HepG2 (cell line): ENCODE results near the gene ST6GALNAC2. TPM values are rescaled to one million over a fixed set of nuclear protein-coding genes. Genes with fewer than 3 reads are reported as not detected.

ENCODE experiments used
- ATAC-seq: fragments of 200-7000 bp; cut with Tn5 transposase; 3 replicates; pipeline ENCODE4 v1.9.1; 2020; ENCODE audit warnings: mild to moderate bottlenecking, moderate library complexity
- BruUV-seq: library from RNA; stranded (reverse); fragments of 400-500 nt; replicated peaks from 2 replicates; lab custom pipeline; 2021; lab: Mats Ljungman, UMichigan
- CTCF ChIA-PET: fragments of 300-600 bp; formaldehyde crosslinking; extraction: SDS; loops from one replicate; lab custom pipeline; 2021; ENCODE audit warnings: low total read pairs, inconsistent platforms, low intra/inter-chr PET ratio; lab: Yijun Ruan, JAX
- POLR2A ChIA-PET: fragments of 350-600 bp; sonication (Branson Sonifier 250); formaldehyde crosslinking; loops from one replicate; lab custom pipeline; 2020; ENCODE audit warnings: antibody characterized with exemption, inconsistent platforms; lab: Yijun Ruan, JAX
- DNase-seq: peaks from one replicate; pipeline ENCODE4 v3.0.0-alpha.2; 2015; ENCODE audit warnings: low spot score
- FAIRE-seq: peaks from 3 replicates; lab custom pipeline; 2011; peaks lifted over from hg19 to GRCh38; lab: Jason Lieb, UNC
- H2AFZ ChIP-seq: one replicate; pipeline ENCODE4 v1.6.1; 2011; ENCODE audit warnings: low read length, inconsistent platforms
- H3K27ac ChIP-seq: fragments of 300-600 bp; 3 replicates; pipeline ENCODE4 v1.8.0; 2011; ENCODE audit warnings: mixed run types, mild to moderate bottlenecking, mixed read lengths, low read length, inconsistent platforms; ENCODE audit not compliant: insufficient read depth; ENCODE audit errors: extremely low read length
- H3K27me3 ChIP-seq, 2 experiments: fragments of 200-600 bp in 1 of 2; 2 replicates in 1 of 2; 3 replicates in 1 of 2; pipeline versions ENCODE4 v1.6.0 to v1.8.0; 2011; ENCODE audit warnings: low read length in 2 of 2, mild to moderate bottlenecking in 2 of 2, moderate library complexity in 2 of 2, inconsistent platforms in 1 of 2; ENCODE audit not compliant: insufficient read depth in 2 of 2, control insufficient read depth in 1 of 2
- H3K36me3 ChIP-seq, 2 experiments: fragments of 200-600 bp in 1 of 2; replicated peaks in 1 of 2; 2 replicates in 1 of 2; 3 replicates in 1 of 2; pipeline versions ENCODE4 v1.5.1 to v1.8.0; 2011; ENCODE audit warnings: low read length in 2 of 2, inconsistent platforms in 1 of 2; ENCODE audit not compliant: insufficient read depth in 2 of 2, control insufficient read depth in 1 of 2
- H3K4me1 ChIP-seq: 2 replicates; pipeline ENCODE4 v1.5.1; 2012; ENCODE audit warnings: low read length, inconsistent platforms; ENCODE audit not compliant: insufficient read depth
- H3K4me2 ChIP-seq: 2 replicates; pipeline ENCODE4 v1.6.0; 2011; ENCODE audit warnings: low read depth, low read length, inconsistent platforms
- H3K4me3 ChIP-seq, 3 experiments: fragments of 200-600 bp in 1 of 3; sonication (generic), shearing (Covaris generic) in 1 of 3; replicated peaks in 1 of 3; 2 replicates each; pipeline ENCODE4 v1.5.1; 2011 to 2016; ENCODE audit warnings: low read length in 3 of 3, inconsistent platforms in 2 of 3, low read depth in 2 of 3, mild to moderate bottlenecking in 2 of 3, control low read depth in 1 of 3, mixed read lengths in 1 of 3; ENCODE audit not compliant: insufficient read depth in 1 of 3
- H3K79me2 ChIP-seq: one replicate; pipeline ENCODE4 v1.6.1; 2011; ENCODE audit warnings: low read length, inconsistent platforms; ENCODE audit not compliant: insufficient read depth
- H3K9ac ChIP-seq: 2 replicates; pipeline ENCODE4 v1.6.0; 2011; ENCODE audit warnings: mild to moderate bottlenecking, low read depth, low read length, inconsistent platforms; ENCODE audit not compliant: insufficient read depth
- H3K9me3 ChIP-seq: 2 replicates; pipeline ENCODE4 v1.5.1; 2012; ENCODE audit warnings: mild to moderate bottlenecking, low read length
- H4K20me1 ChIP-seq: 2 replicates; pipeline ENCODE4 v1.6.0; 2011; ENCODE audit warnings: inconsistent platforms, mild to moderate bottlenecking, low read length, moderate library complexity; ENCODE audit not compliant: insufficient read depth
- ELF4 ChIP-seq: sonication (generic); formaldehyde crosslinking; IDR thresholded peaks from 2 replicates; pipeline ENCODE4 v1.5.0; 2020; ENCODE audit warnings: missing genetic modification reagents, mild to moderate bottlenecking, moderate library complexity, borderline replicate concordance
- HMG20A ChIP-seq: IDR thresholded peaks from 2 replicates; pipeline ENCODE4 v1.6.1; 2016; ENCODE audit warnings: borderline replicate concordance
- IRX3 ChIP-seq: sonication (generic); formaldehyde crosslinking; IDR thresholded peaks from 2 replicates; pipeline ENCODE4 v1.8.1; 2023; ENCODE audit warnings: mild to moderate bottlenecking, low read depth, missing genetic modification reagents, borderline replicate concordance
- MAFK ChIP-seq, 2 experiments: IDR thresholded peaks in 1 of 2; conservative IDR thresholded peaks in 1 of 2; 2 replicates each; pipeline ENCODE4 v1.6.1; 2011; ENCODE audit warnings: improper control_type of control experiment in 2 of 2, low read length in 2 of 2
- MEIS2 ChIP-seq: sonication (generic); formaldehyde crosslinking; IDR thresholded peaks from 2 replicates; pipeline ENCODE4 v1.9.0; 2021; ENCODE audit warnings: mild to moderate bottlenecking, missing genetic modification reagents
- MLXIP ChIP-seq: sonication (generic); formaldehyde crosslinking; IDR thresholded peaks from 2 replicates; pipeline ENCODE4 v1.9.0; 2021; ENCODE audit warnings: missing genetic modification reagents, borderline replicate concordance
- ZNF331 ChIP-seq: sonication (generic); formaldehyde crosslinking; IDR thresholded peaks from 2 replicates; pipeline ENCODE4 v1.4.0; 2020; ENCODE audit warnings: missing genetic modification reagents
- ZNF543 ChIP-seq: sonication (generic); formaldehyde crosslinking; IDR thresholded peaks from 2 replicates; pipeline ENCODE4 v1.4.0; 2020; ENCODE audit warnings: mild to moderate bottlenecking, missing genetic modification reagents
- ZNF558 ChIP-seq: sonication (generic); formaldehyde crosslinking; IDR thresholded peaks from 2 replicates; pipeline ENCODE4 v1.9.0; 2022; ENCODE audit warnings: mild to moderate bottlenecking, missing genetic modification reagents, borderline replicate concordance
- ZNF800 ChIP-seq: sonication (generic); formaldehyde crosslinking; IDR thresholded peaks from 2 replicates; pipeline ENCODE4 v1.4.0; 2020; ENCODE audit warnings: missing genetic modification reagents
- ZSCAN29 ChIP-seq: sonication (generic); formaldehyde crosslinking; conservative IDR thresholded peaks from 2 replicates; pipeline ENCODE4 v1.4.0; 2020; ENCODE audit warnings: mild to moderate bottlenecking, missing genetic modification reagents
- WGBS: methylation state at CpG from one replicate; pipeline ENCODE4 v1.1.6; 2017; ENCODE audit warnings: low lambda C conversion rate; 5-methylcytosine and 5-hydroxymethylcytosine counted together
- in situ Hi-C: cut with HindIII; loops from 2 replicates; pipeline ENCODE4 v1.10.0; 2017; ENCODE audit warnings: low pct_unique_long_range_greater_than_20kb; ENCODE audit not compliant: extremely low pct_ligation_motif_present
- intact Hi-C: fragments of 100-400 bp; cut with micrococcal nuclease; formaldehyde crosslinking; loops from one replicate; pipeline ENCODE4 v1.10.0; 2022; ENCODE audit not compliant: unreplicated experiment
- polyA plus RNA-seq, 8 experiments: library from polyadenylated mRNA; depleted of rRNA in 3 of 8; stranded (reverse) in 7 of 8; unstranded in 1 of 8; fragments of >200 nt; fragmentation: Illumina TruSeq in 4 of 8; extraction: Trizol in 4 of 8; gene quantifications; 2 replicates each; pipeline versions ENCODE4 v1.2.1 to v1.2.3, GENCODE V29; 2011 to 2016; ENCODE audit warnings: low read depth in 4 of 8, missing spikeins in 1 of 8, mixed read lengths in 1 of 8; ENCODE audit not compliant: insufficient read depth in 1 of 8
- total RNA-seq, 5 experiments: library from RNA; depleted of rRNA; stranded (reverse); fragments of >200 nt; fragmentation: Illumina TruSeq; extraction: Trizol; gene quantifications; 2 replicates each; pipeline ENCODE4 v1.2.3, GENCODE V29; 2016; ENCODE audit warnings: low read depth in 1 of 5
- TF ChIP-seq, protein P1 (sequence below): sonication (generic); formaldehyde crosslinking; IDR thresholded peaks from 2 replicates; pipeline ENCODE4 v1.4.0; 2020; ENCODE audit warnings: missing genetic modification reagents
- TF ChIP-seq, protein P2 (sequence below): sonication (generic); formaldehyde crosslinking; IDR thresholded peaks from 2 replicates; pipeline ENCODE4 v1.8.1; 2023; ENCODE audit warnings: missing genetic modification reagents, inconsistent platforms, borderline replicate concordance
- TF ChIP-seq, protein P3 (sequence below): sonication (generic); formaldehyde crosslinking; IDR thresholded peaks from 2 replicates; pipeline ENCODE4 v1.8.1; 2023; ENCODE audit warnings: mild to moderate bottlenecking, missing genetic modification reagents, borderline replicate concordance

The ST6GALNAC2 gene
- total and polyA plus RNA-seq, 2 of the 13 experiments (the other 11 are each of a cell fraction or from before 2014, with no cell fraction given) = 0.12 to 0.49 TPM

DNA sequence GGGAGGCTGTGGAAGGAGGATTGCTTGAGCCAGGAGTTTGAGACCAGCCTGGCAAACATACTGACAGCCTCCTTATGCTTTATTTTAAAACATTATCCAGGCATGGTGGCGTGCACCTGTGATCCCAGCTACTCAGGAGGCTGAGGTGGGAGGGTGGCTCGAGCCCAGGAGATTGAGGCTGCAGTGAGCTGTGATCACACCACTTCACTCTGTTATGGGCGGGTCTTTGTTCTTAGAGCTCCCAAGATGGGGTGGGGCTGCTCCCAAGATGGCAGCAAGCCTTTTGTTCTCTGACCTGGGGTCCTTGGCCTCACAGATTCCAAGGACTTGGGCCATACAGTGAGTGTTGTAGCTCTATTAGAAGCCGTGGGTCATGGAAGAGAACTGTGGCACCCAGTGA, 26.1 kb upstream of the ST6GALNAC2 start:
- Histone ChIP-seq H3K9ac (no peak overlapping the region), H2AFZ (no peak overlapping the region), H3K4me2 (no peak overlapping the region), H3K27ac (no peak overlapping the region), H3K4me3 (no peak overlapping the region), H3K27me3 (peaks cover 0 to 6% of the 10 kb centered on the region in 2 experiments; a peak in 1 of 5 replicates), H3K4me1 (peaks cover 34% of the 10 kb centered on the region), H3K36me3 (no peaks in the 10 kb centered on the region), H3K9me3 (no peaks in the 10 kb centered on the region), H4K20me1 (no peaks in the 10 kb centered on the region), H3K79me2 (no peaks in the 10 kb centered on the region)
- no TSS peak for BruUV-seq
- DNase-seq = no peak
- 85% methylated on average over 4 of the region's 4 CpGs for WGBS
- FAIRE-seq = no peak
- ChIA-PET CTCF (no interaction called here), POLR2A (interaction anchor here (3.2 to 4.2 kb wide), 3 partner anchors 13 to 60 kb away, joined by 22 to 39 read pairs (median 32); no protein-coding TSS in a partner anchor)
- no peak for ATAC-seq
- intact Hi-C loops (loop anchor here (5.0 kb wide), 1 partner anchor 54 kb away; no protein-coding TSS in a partner anchor), in situ Hi-C loops (no loop called here)
- no peak for TF ChIP-seq ELF4 (CRISPR knock-in tag)
- TF ChIP-seq, protein P1, sequence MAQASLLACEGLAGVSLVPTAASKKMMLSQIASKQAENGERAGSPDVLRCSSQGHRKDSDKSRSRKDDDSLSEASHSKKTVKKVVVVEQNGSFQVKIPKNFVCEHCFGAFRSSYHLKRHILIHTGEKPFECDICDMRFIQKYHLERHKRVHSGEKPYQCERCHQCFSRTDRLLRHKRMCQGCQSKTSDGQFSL (CRISPR knock-in tag) = no peak
- TF ChIP-seq MAFK (conservative IDR thresholded peaks at IDR 0.05 in 1 of 2, IDR thresholded peaks at IDR 0.05 in 1 of 2; ENCODE audit: low read length in 2 of 2) = no peak
- TF ChIP-seq ZNF331 (CRISPR knock-in tag) = no peak
- TF ChIP-seq ZSCAN29 = no peak
- TF ChIP-seq, protein P2, sequence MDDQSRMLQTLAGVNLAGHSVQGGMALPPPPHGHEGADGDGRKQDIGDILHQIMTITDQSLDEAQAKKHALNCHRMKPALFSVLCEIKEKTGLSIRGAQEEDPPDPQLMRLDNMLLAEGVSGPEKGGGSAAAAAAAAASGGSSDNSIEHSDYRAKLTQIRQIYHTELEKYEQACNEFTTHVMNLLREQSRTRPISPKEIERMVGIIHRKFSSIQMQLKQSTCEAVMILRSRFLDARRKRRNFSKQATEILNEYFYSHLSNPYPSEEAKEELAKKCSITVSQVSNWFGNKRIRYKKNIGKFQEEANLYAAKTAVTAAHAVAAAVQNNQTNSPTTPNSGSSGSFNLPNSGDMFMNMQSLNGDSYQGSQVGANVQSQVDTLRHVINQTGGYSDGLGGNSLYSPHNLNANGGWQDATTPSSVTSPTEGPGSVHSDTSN (CRISPR knock-in tag) = no peak
- no peak for TF ChIP-seq MLXIP
- no peak for TF ChIP-seq MEIS2 (CRISPR knock-in tag)
- TF ChIP-seq ZNF558 (CRISPR knock-in tag) = no peak
- TF ChIP-seq IRX3 (CRISPR knock-in tag) = no peak
- TF ChIP-seq HMG20A (CRISPR knock-in tag) = no peak
- no peak for TF ChIP-seq ZNF800 (CRISPR knock-in tag)
- TF ChIP-seq, protein P3, sequence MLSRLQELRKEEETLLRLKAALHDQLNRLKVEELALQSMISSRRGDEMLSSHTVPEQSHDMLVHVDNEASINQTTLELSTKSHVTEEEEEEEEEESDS (CRISPR knock-in tag) = no peak
- TF ChIP-seq ZNF543 (CRISPR knock-in tag) = no peak
